Mesenchymal stem cell (in vitro differentiated cells and primary cell): ENCODE measurements around the gene POLR2F.

Experiments
- DNase-seq: peaks from one replicate; pipeline ENCODE4 v3.0.0-alpha.2; 2013
- H2AFZ ChIP-seq: one replicate; pipeline ENCODE4 v1.6.1; 2013; ENCODE audit warnings: low read depth, mild to moderate bottlenecking, control low read depth, inconsistent platforms, low read length, moderate library complexity
- H2AK5ac ChIP-seq: 2 replicates; pipeline ENCODE4 v1.6.1; 2013; ENCODE audit warnings: low read length, moderate library complexity, mild to moderate bottlenecking, inconsistent platforms; ENCODE audit not compliant: severe bottlenecking
- H2BK120ac ChIP-seq: one replicate; pipeline ENCODE4 v1.6.1; 2013; ENCODE audit warnings: low read depth, mild to moderate bottlenecking, inconsistent platforms, low read length, moderate library complexity
- H2BK12ac ChIP-seq, 2 experiments: one replicate each; pipeline ENCODE4 v1.6.1; 2013; ENCODE audit warnings: inconsistent platforms in 2 of 2, low read length in 2 of 2, mild to moderate bottlenecking in 2 of 2, moderate library complexity in 2 of 2, control low read depth in 1 of 2
- H2BK15ac ChIP-seq: one replicate; pipeline ENCODE4 v1.6.1; 2013; ENCODE audit warnings: mild to moderate bottlenecking, low read depth, inconsistent platforms; ENCODE audit not compliant: poor library complexity, severe bottlenecking
- H2BK5ac ChIP-seq: 2 replicates; pipeline ENCODE4 v1.6.1; 2013; ENCODE audit warnings: low read depth, mild to moderate bottlenecking, low read length, control low read depth, inconsistent platforms; ENCODE audit not compliant: poor library complexity, severe bottlenecking
- H3K14ac ChIP-seq, 2 experiments: one replicate each; pipeline ENCODE4 v1.6.1; 2013; ENCODE audit warnings: inconsistent platforms in 2 of 2, low read length in 2 of 2, control low read depth in 1 of 2, mild to moderate bottlenecking in 1 of 2, moderate library complexity in 1 of 2
- H3K18ac ChIP-seq, 2 experiments: one replicate each; pipeline ENCODE4 v1.6.1; 2013; ENCODE audit warnings: inconsistent platforms in 2 of 2, low read length in 2 of 2, control low read depth in 1 of 2, low read depth in 1 of 2, mild to moderate bottlenecking in 1 of 2
- H3K23ac ChIP-seq, 2 experiments: one replicate each; pipeline ENCODE4 v1.6.1; 2013; ENCODE audit warnings: inconsistent platforms in 2 of 2, low read length in 2 of 2, mild to moderate bottlenecking in 2 of 2, moderate library complexity in 2 of 2, control low read depth in 1 of 2
- H3K27ac ChIP-seq: 2 replicates; pipeline ENCODE4 v1.5.1; 2013; ENCODE audit warnings: mild to moderate bottlenecking, moderate library complexity, low read length, control low read depth, inconsistent platforms; ENCODE audit not compliant: poor library complexity, severe bottlenecking
- H3K27me3 ChIP-seq, 2 experiments: 2 replicates each; pipeline versions ENCODE4 v1.6.1 to v1.7.0; 2013; ENCODE audit warnings: low read length in 2 of 2, mild to moderate bottlenecking in 2 of 2, moderate library complexity in 2 of 2, control low read depth in 1 of 2, inconsistent platforms in 1 of 2; ENCODE audit not compliant: control insufficient read depth in 1 of 2, insufficient read depth in 1 of 2
- H3K36me3 ChIP-seq, 2 experiments: 2 replicates each; pipeline versions ENCODE4 v1.6.1 to v1.7.0; 2013; ENCODE audit warnings: low read length in 2 of 2, control low read depth in 1 of 2, inconsistent platforms in 1 of 2, low read depth in 1 of 2, mild to moderate bottlenecking in 1 of 2; ENCODE audit not compliant: insufficient read depth in 2 of 2, control insufficient read depth in 1 of 2
- H3K4ac ChIP-seq, 2 experiments: one replicate each; pipeline ENCODE4 v1.6.1; 2013; ENCODE audit warnings: inconsistent platforms in 2 of 2, low read length in 2 of 2, mild to moderate bottlenecking in 2 of 2, moderate library complexity in 2 of 2, control low read depth in 1 of 2, low read depth in 1 of 2
- H3K4me1 ChIP-seq: 2 replicates; pipeline ENCODE4 v1.6.1; 2013; ENCODE audit warnings: low read depth, low read length, control low read depth; ENCODE audit not compliant: control insufficient read depth, insufficient read depth
- H3K4me2 ChIP-seq: 2 replicates; pipeline ENCODE4 v1.6.1; 2013; ENCODE audit warnings: low read length, mild to moderate bottlenecking, inconsistent platforms; ENCODE audit not compliant: poor library complexity, severe bottlenecking
- H3K4me3 ChIP-seq, 2 experiments: 2 replicates each; pipeline versions ENCODE4 v1.5.1 to v1.7.0; 2013; ENCODE audit warnings: low read length in 2 of 2, mild to moderate bottlenecking in 2 of 2, control low read depth in 1 of 2, low read depth in 1 of 2; ENCODE audit not compliant: insufficient read depth in 1 of 2
- H3K79me1 ChIP-seq: replicated peaks from 2 replicates; pipeline ENCODE4 v1.6.1; 2013; ENCODE audit warnings: mild to moderate bottlenecking, control low read depth, low read length, inconsistent platforms; ENCODE audit not compliant: poor library complexity, severe bottlenecking
- H3K9ac ChIP-seq: 2 replicates; pipeline ENCODE4 v1.7.0; 2013; ENCODE audit warnings: mild to moderate bottlenecking, low read length, moderate library complexity
- H3K9me3 ChIP-seq: 2 replicates; pipeline ENCODE4 v1.7.0; 2013; ENCODE audit warnings: mild to moderate bottlenecking, low read length; ENCODE audit not compliant: control insufficient read depth
- H4K8ac ChIP-seq: one replicate; pipeline ENCODE4 v1.6.1; 2013; ENCODE audit warnings: inconsistent platforms, mild to moderate bottlenecking, low read length, moderate library complexity
- H4K91ac ChIP-seq: one replicate; pipeline ENCODE4 v1.6.1; 2013; ENCODE audit warnings: mild to moderate bottlenecking, low read length, inconsistent platforms
- WGBS: methylation state at CpG from one replicate; pipeline ENCODE4 v1.1.7; 2013; ENCODE audit warnings: mixed read lengths; 5-methylcytosine and 5-hydroxymethylcytosine counted together

The POLR2F gene

GRCh38 chr22:37990862-37991261 lies 37.4 kb downstream of the POLR2F start:
- H3K27me3 ChIP-seq = peaks cover under 1 to 21% of the 10 kb centered on the region in 2 experiments
- no peak overlapping the region for H4K91ac ChIP-seq
- H3K18ac ChIP-seq = no peak overlapping the region
- DNase-seq = no peak
- no peak overlapping the region for H3K4ac ChIP-seq
- H3K36me3 ChIP-seq = peaks cover 0 to 5% of the 10 kb centered on the region in 2 experiments
- no peak overlapping the region for H3K23ac ChIP-seq
- H2BK12ac ChIP-seq = no peak overlapping the region
- H3K4me1 ChIP-seq = no peaks in the 10 kb centered on the region
- no peak overlapping the region for H2BK120ac ChIP-seq
- H3K9me3 ChIP-seq = no peaks in the 10 kb centered on the region
- H2AK5ac ChIP-seq = no peak overlapping the region
- no peak overlapping the region for H3K9ac ChIP-seq
- H2BK5ac ChIP-seq = no peak overlapping the region
- WGBS = 91% methylated on average over 5 of the region's 7 CpGs
- no peak overlapping the region for H3K27ac ChIP-seq
- H3K14ac ChIP-seq = no peak overlapping the region
- no peak overlapping the region for H2BK15ac ChIP-seq
- H4K8ac ChIP-seq = no peak overlapping the region
- H3K4me3 ChIP-seq = no peak overlapping the region
- no peak overlapping the region for H2AFZ ChIP-seq
- no peak overlapping the region for H3K4me2 ChIP-seq
- no peaks in the 10 kb centered on the region for H3K79me1 ChIP-seq

GRCh38 chr22:37991731-37992442 lies 38.4 kb downstream of the POLR2F start:
- Histone ChIP-seq H3K27ac (no peak overlapping the region), H2BK120ac (no peak overlapping the region), H3K27me3 (peaks cover 3 to 31% of the 10 kb centered on the region in 2 experiments), H3K4me1 (no peaks in the 10 kb centered on the region), H3K9me3 (no peaks in the 10 kb centered on the region), H3K23ac (no peak overlapping the region), H3K9ac (no peak overlapping the region), H3K4ac (no peak overlapping the region), H2BK5ac (no peak overlapping the region), H3K79me1 (no peaks in the 10 kb centered on the region), H2BK15ac (no peak overlapping the region), H3K4me2 (no peak overlapping the region), H3K36me3 (no peaks in the 10 kb centered on the region), H2AK5ac (no peak overlapping the region), H2BK12ac (no peak overlapping the region), H4K8ac (no peak overlapping the region), H4K91ac (no peak overlapping the region), H3K18ac (no peak overlapping the region), H3K4me3 (no peak overlapping the region), H3K14ac (peak overlapping the region in 1 of 2 experiments; percentile 64), H2AFZ (no peak overlapping the region)
- no peak for DNase-seq
- WGBS = 85% methylated on average over 6 of the region's 6 CpGs

GRCh38 chr22:37994049-37994448 lies 40.5 kb downstream of the POLR2F start:
- H3K27me3 ChIP-seq = peaks cover 18 to 35% of the 10 kb centered on the region in 2 experiments
- no peak overlapping the region for H2BK5ac ChIP-seq
- no peak overlapping the region for H3K4me2 ChIP-seq
- H3K23ac ChIP-seq = no peak overlapping the region
- H3K27ac ChIP-seq = no peak overlapping the region
- no peak overlapping the region for H2AK5ac ChIP-seq
- no peaks in the 10 kb centered on the region for H3K36me3 ChIP-seq
- no peak overlapping the region for H3K18ac ChIP-seq
- H3K9ac ChIP-seq = no peak overlapping the region
- 95% methylated on average over 4 of the region's 6 CpGs for WGBS
- H2BK120ac ChIP-seq = no peak overlapping the region
- no peak overlapping the region for H2BK15ac ChIP-seq
- no peak overlapping the region for H3K4me3 ChIP-seq
- no peak overlapping the region for H2BK12ac ChIP-seq
- peaks cover 2% of the 10 kb centered on the region for H3K4me1 ChIP-seq
- H2AFZ ChIP-seq = no peak overlapping the region
- H3K14ac ChIP-seq = no peak overlapping the region
- H3K9me3 ChIP-seq = no peaks in the 10 kb centered on the region
- H4K91ac ChIP-seq = no peak overlapping the region
- no peak overlapping the region for H3K4ac ChIP-seq
- no peak for DNase-seq
- no peak overlapping the region for H4K8ac ChIP-seq
- H3K79me1 ChIP-seq = no peaks in the 10 kb centered on the region

- H3K4me1 ChIP-seq = peaks cover 10% of the 10 kb centered on the region
- H3K36me3 ChIP-seq = no peaks in the 10 kb centered on the region
- H3K4me2 ChIP-seq = no peak overlapping the region
- DNase-seq = no peak
- H3K4me3 ChIP-seq = no peak overlapping the region
- no peak overlapping the region for H2AFZ ChIP-seq
- H3K23ac ChIP-seq = no peak overlapping the region
- H2BK12ac ChIP-seq = no peak overlapping the region
- no peak overlapping the region for H2BK15ac ChIP-seq
- H2BK120ac ChIP-seq = no peak overlapping the region
- no peak overlapping the region for H2BK5ac ChIP-seq
- no peak overlapping the region for H3K9ac ChIP-seq
- no peaks in the 10 kb centered on the region for H3K9me3 ChIP-seq
- H3K4ac ChIP-seq = no peak overlapping the region
- no peak overlapping the region for H2AK5ac ChIP-seq
- no peak overlapping the region for H4K91ac ChIP-seq
- H3K79me1 ChIP-seq = no peaks in the 10 kb centered on the region
- H4K8ac ChIP-seq = no peak overlapping the region
- peaks cover 18 to 35% of the 10 kb centered on the region in 2 experiments for H3K27me3 ChIP-seq
- H3K27ac ChIP-seq = no peak overlapping the region
- H3K14ac ChIP-seq = no peak overlapping the region
- no peak overlapping the region for H3K18ac ChIP-seq
- WGBS = 84% methylated on average over 6 of the region's 6 CpGs
These were observed 41.5 kb downstream of the POLR2F start for GRCh38 chr22:37994982-37995381.
